Erythroblast (primary cell): ENCODE measurements around the gene ADAMTS2.

Experiments
- DNase-seq, 2 experiments: peaks; one replicate each; lab custom pipeline; 2025; lab: John Stamatoyannopoulos, UW
- GATA1 ChIP-seq: IDR thresholded peaks from 2 replicates; pipeline ENCODE4 v1.6.1; 2011; ENCODE audit warnings: low read depth, mild to moderate bottlenecking, control low read depth, low read length, moderate library complexity
- POLR2A ChIP-seq: IDR thresholded peaks from 2 replicates; pipeline ENCODE4 v1.6.1; 2011; ENCODE audit warnings: mild to moderate bottlenecking, low read length

Gene ADAMTS2

GRCh38 chr5:179152144-179152895 lies 192.9 kb downstream of the ADAMTS2 start:
- TF ChIP-seq POLR2A = no peak
- TF ChIP-seq GATA1 = no peak
- DNase-seq = no peak

- TF ChIP-seq GATA1 (no peak), POLR2A (no peak)
- DNase-seq = no peak
These were observed 193.8 kb downstream of the ADAMTS2 start for GRCh38 chr5:179151286-179152118.

- TF ChIP-seq POLR2A = no peak
- TF ChIP-seq GATA1 = no peak
- no peak for DNase-seq
These were observed 195.2 kb downstream of the ADAMTS2 start for GRCh38 chr5:179150011-179150410.

- no peak for DNase-seq
- no peak for TF ChIP-seq POLR2A
- no peak for TF ChIP-seq GATA1
These were observed 196.0 kb downstream of the ADAMTS2 start for GRCh38 chr5:179149278-179149677.

GRCh38 chr5:179148703-179149170 lies 196.5 kb downstream of the ADAMTS2 start:
- no peak for DNase-seq
- TF ChIP-seq GATA1 (no peak), POLR2A (no peak)

GRCh38 chr5:179147991-179148702 lies 197.1 kb downstream of the ADAMTS2 start:
- TF ChIP-seq GATA1 (no peak), POLR2A (no peak)
- no peak for DNase-seq

- DNase-seq = no peak
- no peak for TF ChIP-seq POLR2A
- no peak for TF ChIP-seq GATA1
These were observed 199.0 kb downstream of the ADAMTS2 start for GRCh38 chr5:179146277-179146676.

- DNase-seq = peak in 1 of 2 experiments; percentile 9
These were observed 201.8 kb downstream of the ADAMTS2 start for GRCh38 chr5:179143446-179143845.

GRCh38 chr5:179142434-179143198 lies 202.6 kb downstream of the ADAMTS2 start:
- no peak for DNase-seq
- TF ChIP-seq GATA1 = no peak
- TF ChIP-seq POLR2A = no peak

More at GRCh38 chr5:179143446-179143845, 201.8 kb downstream of the ADAMTS2 start:
- TF ChIP-seq GATA1 = no peak
- no peak for TF ChIP-seq POLR2A

GRCh38 chr5:179141867-179142266 lies 203.4 kb downstream of the ADAMTS2 start:
- TF ChIP-seq POLR2A (no peak), GATA1 (no peak)
- DNase-seq = no peak

- TF ChIP-seq GATA1 (no peak), POLR2A (no peak)
- DNase-seq = no peak
These were observed 205.0 kb downstream of the ADAMTS2 start for GRCh38 chr5:179140293-179140692.

GRCh38 chr5:179139936-179140235 lies 205.4 kb downstream of the ADAMTS2 start:
- TF ChIP-seq POLR2A = no peak
- TF ChIP-seq GATA1 = no peak
- DNase-seq = no peak

- no peak for DNase-seq
- TF ChIP-seq POLR2A = no peak
- no peak for TF ChIP-seq GATA1
These were observed 205.9 kb downstream of the ADAMTS2 start for GRCh38 chr5:179139111-179139935.
